ENCODE results near the gene NUDCD2.

NUDCD2 gene

GRCh38 chr5:163478126-163478981, 18.5 kb upstream of the NUDCD2 start:
- TF ChIP-seq POLR2AphosphoS5 (IDR thresholded peaks at IDR 0.05; ENCODE audit: low read depth, low read length) (no peak), PAX5 (IDR thresholded peaks at IDR 0.05; ENCODE audit: insufficient read depth, low read length, severe bottlenecking) (no peak), POU2F2 (IDR thresholded peaks at IDR 0.05; ENCODE audit: low read depth, low read length) (no peak), POLR2A (IDR thresholded peaks at IDR 0.05; ENCODE audit: low read depth, low read length) (no peak), TAF1 (IDR thresholded peaks at IDR 0.05; ENCODE audit: low read depth, low read length) (no peak), SPI1 (IDR thresholded peaks at IDR 0.05; ENCODE audit: low read depth, low read length) (no peak)
- FAIRE-seq: no peak

DNA sequence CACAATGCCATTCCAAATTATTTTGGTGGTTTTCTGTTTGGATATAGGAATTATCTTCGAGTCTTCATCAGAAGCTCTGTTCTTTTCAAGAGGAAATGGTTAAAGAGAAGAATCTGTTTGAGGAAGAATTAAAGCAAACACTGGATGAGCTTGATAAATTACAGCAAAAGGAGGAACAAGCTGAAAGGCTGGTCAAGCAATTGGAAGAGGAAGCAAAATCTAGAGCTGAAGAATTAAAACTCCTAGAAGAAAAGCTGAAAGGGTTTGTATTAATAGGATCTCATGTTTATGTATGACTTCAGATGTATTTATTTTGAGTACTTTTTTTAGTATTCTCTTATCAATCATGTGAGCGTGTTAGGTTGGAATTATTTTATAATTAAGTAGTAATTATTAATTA, 15.5 kb upstream of the NUDCD2 start:
- DNase-seq (ENCODE audit: insufficient read length, low spot score): no peak
- no peak for FAIRE-seq
- TF ChIP-seq POU2F2 (IDR thresholded peaks at IDR 0.05; ENCODE audit: low read depth, low read length) (no peak), POLR2AphosphoS5 (IDR thresholded peaks at IDR 0.05; ENCODE audit: low read depth, low read length) (no peak), PAX5 (IDR thresholded peaks at IDR 0.05; ENCODE audit: insufficient read depth, low read length, severe bottlenecking) (no peak), POLR2A (IDR thresholded peaks at IDR 0.05; ENCODE audit: low read depth, low read length) (no peak), TAF1 (IDR thresholded peaks at IDR 0.05; ENCODE audit: low read depth, low read length) (no peak), SPI1 (IDR thresholded peaks at IDR 0.05; ENCODE audit: low read depth, low read length) (no peak)

More at GRCh38 chr5:163478126-163478981, 18.5 kb upstream of the NUDCD2 start:
- DNase-seq (ENCODE audit: insufficient read length, low spot score): no peak

DNA sequence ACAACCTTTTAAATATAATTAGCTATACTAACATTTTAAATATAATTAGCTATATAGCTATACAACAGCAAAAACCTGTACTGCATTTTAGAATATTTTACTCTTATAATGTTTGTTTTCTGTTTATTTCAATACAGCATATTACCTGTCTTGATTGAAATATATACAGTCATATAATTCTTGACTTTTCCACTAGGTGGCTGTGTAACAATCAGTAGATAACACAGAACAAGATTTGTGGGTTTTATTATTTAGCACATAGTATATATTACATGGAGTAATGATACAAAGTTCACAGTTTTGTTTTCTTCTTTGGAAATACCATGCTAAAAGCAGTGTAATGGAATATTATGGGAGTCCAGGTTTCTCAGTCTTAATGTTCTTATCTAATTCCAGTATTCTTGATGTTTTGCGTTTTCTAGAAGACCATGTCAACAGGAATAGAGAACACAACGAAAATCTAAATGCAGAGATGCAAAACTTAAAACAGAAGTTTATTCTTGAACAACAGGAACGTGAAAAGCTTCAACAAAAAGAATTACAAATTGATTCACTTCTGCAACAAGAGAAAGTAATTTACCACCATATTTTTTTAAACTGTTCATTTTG, 13.8 kb upstream of the NUDCD2 start:
- FAIRE-seq: no peak
- TF ChIP-seq PAX5 (IDR thresholded peaks at IDR 0.05; ENCODE audit: insufficient read depth, low read length, severe bottlenecking) (no peak), POLR2A (IDR thresholded peaks at IDR 0.05; ENCODE audit: low read depth, low read length) (no peak), TAF1 (IDR thresholded peaks at IDR 0.05; ENCODE audit: low read depth, low read length) (no peak), SPI1 (IDR thresholded peaks at IDR 0.05; ENCODE audit: low read depth, low read length) (no peak), POLR2AphosphoS5 (IDR thresholded peaks at IDR 0.05; ENCODE audit: low read depth, low read length) (no peak), POU2F2 (IDR thresholded peaks at IDR 0.05; ENCODE audit: low read depth, low read length) (no peak)
- no peak for DNase-seq (ENCODE audit: insufficient read length, low spot score)

DNA sequence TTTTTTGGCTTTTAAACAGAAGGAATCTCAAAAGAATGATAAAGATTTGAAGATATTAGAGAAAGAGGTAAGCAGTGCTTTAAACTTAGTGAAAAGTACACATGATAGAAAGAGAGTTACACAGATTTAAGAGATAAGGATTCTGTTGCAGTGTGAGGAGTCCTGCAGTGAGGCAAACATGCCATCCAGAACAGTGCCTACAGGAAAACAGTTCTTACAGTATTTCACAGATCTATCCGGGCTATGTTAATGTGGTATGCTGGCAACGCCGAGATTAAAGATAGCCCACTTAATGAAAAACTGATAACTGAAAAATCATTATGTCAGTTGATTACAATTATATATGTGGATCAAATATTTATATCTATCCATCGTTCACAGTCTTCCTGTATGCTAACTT, 7.8 kb upstream of the NUDCD2 start:
- no peak for DNase-seq (ENCODE audit: insufficient read length, low spot score)
- no peak for FAIRE-seq

DNA sequence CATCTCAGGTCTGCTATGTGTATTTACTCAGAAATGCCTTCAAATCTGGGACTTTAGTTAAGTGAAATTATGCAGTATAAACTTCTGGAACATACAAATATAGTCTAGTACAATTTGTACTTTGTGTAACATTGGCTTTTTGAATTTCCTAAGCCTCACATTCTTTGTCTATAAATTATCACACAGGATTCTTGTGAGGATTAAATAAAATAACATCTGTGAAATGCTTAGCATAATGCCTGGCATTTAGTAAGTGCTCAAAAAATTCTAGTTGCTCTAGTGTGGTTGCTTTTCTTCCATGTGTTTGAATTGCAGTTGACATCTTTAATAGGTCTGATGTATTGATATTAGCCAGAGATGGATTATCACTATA, 3.1 kb upstream of the NUDCD2 start:
- no peak for TF ChIP-seq POLR2AphosphoS5 (IDR thresholded peaks at IDR 0.05; ENCODE audit: low read depth, low read length)
- FAIRE-seq: no peak
- DNase-seq (ENCODE audit: insufficient read length, low spot score): no peak

More for the DNA sequence above, 7.8 kb upstream of the NUDCD2 start:
- no peak for TF ChIP-seq PAX5 (IDR thresholded peaks at IDR 0.05; ENCODE audit: insufficient read depth, low read length, severe bottlenecking)
- TF ChIP-seq SPI1 (IDR thresholded peaks at IDR 0.05; ENCODE audit: low read depth, low read length): no peak
- TF ChIP-seq POLR2AphosphoS5 (IDR thresholded peaks at IDR 0.05; ENCODE audit: low read depth, low read length): no peak
- no peak for TF ChIP-seq POU2F2 (IDR thresholded peaks at IDR 0.05; ENCODE audit: low read depth, low read length)
- TF ChIP-seq POLR2A (IDR thresholded peaks at IDR 0.05; ENCODE audit: low read depth, low read length): no peak
- TF ChIP-seq TAF1 (IDR thresholded peaks at IDR 0.05; ENCODE audit: low read depth, low read length): no peak

DNA sequence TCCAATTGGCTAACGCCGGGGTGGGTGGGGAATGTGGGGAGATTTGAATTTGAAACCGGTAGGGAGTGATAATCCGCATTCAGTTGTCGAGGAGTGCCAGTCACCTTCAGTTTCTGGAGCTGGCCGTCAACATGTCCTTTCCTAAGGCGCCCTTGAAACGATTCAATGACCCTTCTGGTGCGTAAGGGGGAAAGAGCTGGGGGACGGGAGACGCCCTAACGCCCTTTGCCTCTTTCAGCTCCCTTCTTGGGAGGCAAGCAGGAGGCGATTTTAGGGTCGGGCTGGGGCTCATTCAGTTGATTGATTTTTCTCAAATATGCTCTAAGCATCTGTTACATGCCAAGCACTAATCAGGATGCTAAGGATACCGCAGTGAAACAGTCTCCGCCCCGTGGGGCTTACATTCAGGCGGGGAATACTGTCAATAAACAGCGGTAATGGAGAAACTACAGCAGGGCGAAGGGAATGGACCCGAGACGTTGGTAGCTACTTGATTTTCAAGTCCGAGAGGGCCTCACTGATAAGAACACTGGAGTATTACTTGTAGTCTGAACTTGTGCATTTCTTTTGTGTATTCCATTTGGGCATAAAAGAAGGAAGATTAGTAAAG, 765 bp upstream of the NUDCD2 start, which contains the start of gene HMMR:
TSS of gene HMMR (plus strand) at position 71 of the 610 bp plus-strand sequence. CDS start at position 132, 61 bp downstream.
- no peak for TF ChIP-seq TAF1 (IDR thresholded peaks at IDR 0.05; ENCODE audit: low read depth, low read length)
- 0 out of 2 replicates have a peak, but pooled peaks have one; percentile 13 for TF ChIP-seq POU2F2 (IDR thresholded peaks at IDR 0.05; ENCODE audit: low read depth, low read length)
- peak; percentile 64; the same call in 1 of the 2 replicates for TF ChIP-seq POLR2AphosphoS5 (IDR thresholded peaks at IDR 0.05; ENCODE audit: low read depth, low read length)
- TF ChIP-seq POLR2A (IDR thresholded peaks at IDR 0.05; ENCODE audit: low read depth, low read length): peak; percentile 83
- FAIRE-seq: peak; percentile 13
- no peak for DNase-seq (ENCODE audit: insufficient read length, low spot score)

DNA sequence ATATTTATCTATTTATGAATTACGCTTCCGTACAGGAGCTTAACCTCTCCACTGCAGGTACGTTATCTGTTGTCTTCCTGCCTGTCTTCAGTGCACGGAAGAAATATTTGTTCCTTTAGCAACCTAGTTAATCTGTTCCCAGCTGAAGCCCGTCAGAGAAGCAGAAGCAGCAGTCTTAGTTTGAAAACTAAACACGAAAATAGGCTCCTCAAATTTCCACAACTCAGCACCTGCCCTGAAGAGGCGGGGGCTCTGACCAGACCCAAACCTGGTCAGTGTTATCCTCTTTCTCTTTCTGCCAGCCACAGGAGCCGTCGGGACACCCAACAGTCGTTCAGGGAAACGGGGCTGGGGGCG, 462 bp downstream of the NUDCD2 start:
- no peak for DNase-seq (ENCODE audit: insufficient read length, low spot score)
- TF ChIP-seq POU2F2 (IDR thresholded peaks at IDR 0.05; ENCODE audit: low read depth, low read length) (no peak), POLR2A (IDR thresholded peaks at IDR 0.05; ENCODE audit: low read depth, low read length) (no peak), SPI1 (IDR thresholded peaks at IDR 0.05; ENCODE audit: low read depth, low read length) (no peak), POLR2AphosphoS5 (IDR thresholded peaks at IDR 0.05; ENCODE audit: low read depth, low read length) (no peak), TAF1 (IDR thresholded peaks at IDR 0.05; ENCODE audit: low read depth, low read length) (no peak), PAX5 (IDR thresholded peaks at IDR 0.05; ENCODE audit: insufficient read depth, low read length, severe bottlenecking) (no peak)
- no peak for FAIRE-seq

DNA sequence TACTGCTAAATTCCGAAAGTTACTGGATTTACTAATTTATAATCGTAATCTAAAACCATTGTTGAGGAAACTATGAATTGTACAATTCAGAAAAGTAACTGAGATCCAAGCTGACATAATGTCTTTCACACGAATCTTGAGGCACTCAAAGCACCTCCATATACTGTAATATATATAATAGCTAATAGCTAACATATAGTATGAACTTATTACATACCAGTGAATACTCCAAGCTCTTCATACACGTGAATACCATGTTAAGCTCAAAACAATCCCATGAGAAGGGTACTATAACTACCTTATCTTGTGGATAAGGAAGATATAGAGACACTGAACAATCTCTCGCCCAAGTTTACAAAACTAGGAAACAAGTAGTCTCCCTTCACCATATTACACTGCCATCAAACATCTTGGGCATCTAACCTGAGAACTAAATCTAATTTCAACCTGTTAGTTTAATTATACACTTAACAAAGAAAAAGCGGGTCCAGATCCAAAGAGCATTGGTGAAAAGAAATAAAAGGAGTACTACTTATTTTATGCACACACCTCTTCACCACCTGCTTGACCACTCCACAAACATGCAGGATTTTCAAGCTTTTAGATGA, 1.0 kb downstream of the NUDCD2 start:
- FAIRE-seq: peak; percentile 23

GRCh38 chr5:163456840-163457239, 3.1 kb downstream of the NUDCD2 start:
- TF ChIP-seq POLR2AphosphoS5 (IDR thresholded peaks at IDR 0.05; ENCODE audit: low read depth, low read length) (no peak), SPI1 (IDR thresholded peaks at IDR 0.05; ENCODE audit: low read depth, low read length) (no peak), PAX5 (IDR thresholded peaks at IDR 0.05; ENCODE audit: insufficient read depth, low read length, severe bottlenecking) (no peak), TAF1 (IDR thresholded peaks at IDR 0.05; ENCODE audit: low read depth, low read length) (no peak), POU2F2 (IDR thresholded peaks at IDR 0.05; ENCODE audit: low read depth, low read length) (no peak), POLR2A (IDR thresholded peaks at IDR 0.05; ENCODE audit: low read depth, low read length) (no peak)
- FAIRE-seq: no peak
- DNase-seq (ENCODE audit: insufficient read length, low spot score): no peak

More for the DNA sequence above, 1.0 kb downstream of the NUDCD2 start:
- TF ChIP-seq PAX5 (IDR thresholded peaks at IDR 0.05; ENCODE audit: insufficient read depth, low read length, severe bottlenecking) (no peak), SPI1 (IDR thresholded peaks at IDR 0.05; ENCODE audit: low read depth, low read length) (no peak), POLR2AphosphoS5 (IDR thresholded peaks at IDR 0.05; ENCODE audit: low read depth, low read length) (no peak), POLR2A (IDR thresholded peaks at IDR 0.05; ENCODE audit: low read depth, low read length) (no peak), POU2F2 (IDR thresholded peaks at IDR 0.05; ENCODE audit: low read depth, low read length) (no peak), TAF1 (IDR thresholded peaks at IDR 0.05; ENCODE audit: low read depth, low read length) (no peak)
- no peak for DNase-seq (ENCODE audit: insufficient read length, low spot score)
